Astrocyte (in vitro differentiated cells and primary cell): ENCODE data around the gene PIP4K2B.

Experiments
- CTCF ChIP-seq: IDR thresholded peaks from 2 replicates; pipeline ENCODE4 v1.5.1; 2011; ENCODE audit warnings: low read depth, mild to moderate bottlenecking, inconsistent platforms, low read length, moderate library complexity; ENCODE audit not compliant: insufficient read depth
- EZH2 ChIP-seq: IDR thresholded peaks from 2 replicates; pipeline ENCODE4 v1.6.1; 2012; ENCODE audit warnings: mild to moderate bottlenecking, low read length, inconsistent platforms; ENCODE audit not compliant: insufficient read depth

- TF ChIP-seq CTCF: no peak
- no peak for TF ChIP-seq EZH2
Measured at GRCh38 chr17:38751144-38751807, 48.1 kb downstream of the PIP4K2B start.
